SK-N-SH (cell line): ENCODE measurements around the gene KIR2DL1. TPM values are rescaled to one million over a fixed set of nuclear protein-coding genes. Genes with fewer than 3 reads are reported as not detected.
"Not testable (repeated sequence)": the region's sequence is repeated elsewhere in the genome, so short reads cannot be mapped to it uniquely, and the experiment has no call there.

ENCODE experiments used
- CTCF ChIA-PET: fragments of 300-600, 350-600 bp; formaldehyde crosslinking; extraction: SDS; loops from one replicate; lab custom pipeline; 2021; lab: Yijun Ruan, JAX
- POLR2A ChIA-PET: fragments of 350-600 bp; sonication (Branson Sonifier 250); formaldehyde crosslinking; extraction: SDS; loops from one replicate; lab custom pipeline; 2020; ENCODE audit warnings: antibody characterized with exemption, inconsistent platforms; lab: Yijun Ruan, JAX
- DNase-seq: peaks from one replicate; pipeline ENCODE4 v3.0.0; 2012
- H2AFZ ChIP-seq: fragments of 200-600 bp; sonication (generic); 2 replicates; pipeline ENCODE4 v1.8.1; 2016; ENCODE audit warnings: antibody characterized with exemption, mild to moderate bottlenecking, low read depth
- H3F3A ChIP-seq: fragments of 200-600 bp; sonication (generic); replicated peaks from 2 replicates; pipeline ENCODE3; 2016; ENCODE audit warnings: antibody characterized with exemption, mild to moderate bottlenecking; ENCODE audit not compliant: insufficient read depth
- H3K27ac ChIP-seq, 2 experiments: fragments of 200-500 bp in 1 of 2; fragments of 200-600 bp in 1 of 2; sonication (Bioruptor generic) in 1 of 2; sonication (generic), shearing (Covaris generic) in 1 of 2; 2 replicates each; pipeline versions ENCODE4 v1.5.1 to v1.6.1; 2014 to 2016; ENCODE audit warnings: low read depth in 2 of 2, inconsistent platforms in 1 of 2, low read length in 1 of 2, mild to moderate bottlenecking in 1 of 2, mixed read lengths in 1 of 2
- H3K27me3 ChIP-seq: fragments of 200-600 bp; sonication (generic), shearing (Covaris generic); 2 replicates; pipeline ENCODE4 v1.6.1; 2016; ENCODE audit warnings: mixed run types; ENCODE audit not compliant: insufficient read depth
- H3K36me3 ChIP-seq, 2 experiments: fragments of 200-500 bp in 1 of 2; fragments of 200-600 bp in 1 of 2; sonication (Bioruptor generic) in 1 of 2; sonication (generic) in 1 of 2; replicated peaks in 1 of 2; 2 replicates each; pipeline versions ENCODE3 to v1.5.1; 2014 to 2016; ENCODE audit warnings: low read length in 1 of 2, mild to moderate bottlenecking in 1 of 2; ENCODE audit not compliant: insufficient read depth in 2 of 2, control insufficient read depth in 1 of 2
- H3K4me1 ChIP-seq, 2 experiments: fragments of 200-500 bp in 1 of 2; fragments of 200-600 bp in 1 of 2; sonication (Bioruptor generic) in 1 of 2; sonication (generic), shearing (Covaris generic) in 1 of 2; 2 replicates each; pipeline versions ENCODE4 v1.5.1 to v1.6.1; 2014 to 2016; ENCODE audit warnings: low read depth in 1 of 2, low read length in 1 of 2, mixed run types in 1 of 2; ENCODE audit not compliant: insufficient read depth in 2 of 2, control insufficient read depth in 1 of 2
- H3K4me2 ChIP-seq: fragments of 200-600 bp; sonication (generic), shearing (Covaris generic); 2 replicates; pipeline ENCODE4 v1.6.1; 2017; ENCODE audit warnings: mixed run types
- H3K4me3 ChIP-seq, 2 experiments: fragments of 200-500 bp in 1 of 2; fragments of 200-600 bp in 1 of 2; sonication (Bioruptor generic) in 1 of 2; sonication (generic), shearing (Covaris generic) in 1 of 2; 2 replicates each; pipeline versions ENCODE4 v1.5.1 to v1.8.1; 2014 to 2016; ENCODE audit warnings: low read depth in 2 of 2, inconsistent platforms in 1 of 2, low read length in 1 of 2, mild to moderate bottlenecking in 1 of 2, mixed read lengths in 1 of 2, moderate library complexity in 1 of 2
- H3K79me2 ChIP-seq: fragments of 200-600 bp; sonication (generic); 2 replicates; pipeline ENCODE4 v1.8.1; 2017; ENCODE audit warnings: mild to moderate bottlenecking; ENCODE audit not compliant: insufficient read depth
- H3K9ac ChIP-seq: fragments of 200-600 bp; sonication (generic); 2 replicates; pipeline ENCODE4 v1.6.1; 2017; ENCODE audit warnings: mixed run types
- H3K9me2 ChIP-seq: fragments of 200-600 bp; sonication (generic); 2 replicates; pipeline ENCODE4 v1.6.1; 2017; ENCODE audit warnings: mixed run types
- H3K9me3 ChIP-seq: fragments of 200-600 bp; sonication (generic); 2 replicates; pipeline ENCODE4 v1.6.1; 2017; ENCODE audit warnings: mixed run types, mild to moderate bottlenecking, moderate library complexity
- H4K20me1 ChIP-seq: fragments of 200-600 bp; sonication (generic); 2 replicates; pipeline ENCODE4 v1.6.1; 2017; ENCODE audit warnings: mild to moderate bottlenecking, mixed run types; ENCODE audit not compliant: insufficient read depth
- whole genome bisulfite sequencing: methylation state at CpG from one replicate; pipeline ENCODE4 v1.1.6; 2017; ENCODE audit warnings: low lambda C conversion rate; 5-methylcytosine and 5-hydroxymethylcytosine counted together
- polyA plus RNA-seq, 3 experiments: library from polyadenylated mRNA; depleted of rRNA; stranded (reverse); fragments of >200 nt; gene quantifications; 2 replicates each; pipeline ENCODE4 v1.2.3, GENCODE V29; 2012

KIR2DL1 gene
- polyA plus RNA-seq, 1 of the 3 experiments (the other 2 are of a cell fraction), result not detected

DNA sequence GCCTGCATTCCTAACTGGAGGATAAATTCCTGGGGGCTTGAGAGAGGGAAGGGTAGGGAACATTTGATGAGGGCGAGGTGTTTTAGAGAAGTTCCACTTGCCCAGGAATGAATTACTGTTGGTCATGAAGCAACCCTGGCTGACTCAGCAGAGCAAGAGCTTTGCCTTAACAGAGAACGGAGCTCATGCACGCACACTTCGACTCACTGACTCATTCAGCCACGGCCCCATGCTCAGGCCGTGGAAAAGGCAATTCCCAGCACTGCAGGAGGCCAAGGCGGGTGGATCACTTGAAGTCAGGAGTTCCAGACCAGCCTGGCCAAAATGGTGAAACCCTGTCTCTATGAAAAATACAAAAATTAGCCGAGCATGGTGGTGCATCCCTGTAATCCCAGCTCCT is 5.4 kb upstream of the KIR2DL1 start:
- 0% methylated on average over 8 of the region's 8 CpGs for WGBS
- CTCF ChIA-PET, H3F3A ChIP-seq, H3K36me3 ChIP-seq, H3K4me2 ChIP-seq, H3K9ac ChIP-seq, H3K27me3 ChIP-seq, H3K79me2 ChIP-seq, H4K20me1 ChIP-seq, H2AFZ ChIP-seq, DNase-seq, H3K4me3 ChIP-seq, H3K9me3 ChIP-seq, H3K9me2 ChIP-seq, POLR2A ChIA-PET, H3K4me1 ChIP-seq, H3K27ac ChIP-seq: not testable (repeated sequence)

DNA sequence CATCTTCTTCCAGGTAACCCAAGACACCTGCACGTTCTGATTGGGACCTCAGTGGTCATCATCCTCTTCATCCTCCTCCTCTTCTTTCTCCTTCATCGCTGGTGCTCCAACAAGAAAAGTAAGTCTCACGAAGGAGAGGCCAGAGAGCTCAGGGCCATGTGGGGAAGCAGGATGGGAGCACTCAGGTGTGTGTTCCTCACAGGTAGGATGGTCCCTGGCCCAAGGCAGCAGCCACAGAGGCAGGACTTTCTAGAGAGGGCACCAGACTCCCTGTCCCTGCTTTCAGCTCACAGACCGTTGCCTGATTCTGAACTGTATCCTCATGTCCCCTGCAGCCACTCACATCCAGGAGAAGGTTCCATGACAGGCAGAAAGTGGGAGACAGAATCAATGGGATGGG is 3.1 kb upstream of the KIR2DL1 start:
- H4K20me1 ChIP-seq, H3K79me2 ChIP-seq, H3K36me3 ChIP-seq, H3K9me2 ChIP-seq, H3F3A ChIP-seq, H3K27me3 ChIP-seq, DNase-seq, H3K4me2 ChIP-seq, H2AFZ ChIP-seq, H3K4me1 ChIP-seq, CTCF ChIA-PET, H3K9me3 ChIP-seq, H3K27ac ChIP-seq, H3K9ac ChIP-seq, H3K4me3 ChIP-seq, POLR2A ChIA-PET: not testable (repeated sequence)
- 0% methylated on average over 4 of the region's 4 CpGs for WGBS

DNA sequence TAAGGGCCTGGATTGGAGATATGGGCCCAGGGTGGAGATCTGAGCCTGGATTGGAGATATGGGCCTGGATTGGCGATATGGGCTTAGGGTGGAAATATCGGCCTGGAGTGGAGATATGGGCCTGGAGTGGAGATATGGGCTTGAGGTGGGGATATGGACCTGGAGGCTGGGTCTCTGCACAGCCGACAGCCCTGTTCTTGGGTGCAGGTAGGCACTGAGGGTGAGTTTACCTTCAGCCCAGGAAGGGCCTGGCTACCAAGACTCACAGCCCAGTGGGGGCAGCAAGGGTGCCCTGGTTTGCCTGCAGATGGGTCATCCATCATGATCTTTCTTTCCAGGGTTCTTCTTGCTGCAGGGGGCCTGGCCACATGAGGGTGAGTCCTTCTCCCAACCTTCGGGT is 918 bp downstream of the KIR2DL1 start:
- H3K9ac ChIP-seq, H3K4me2 ChIP-seq, H3K4me3 ChIP-seq, H3F3A ChIP-seq, H2AFZ ChIP-seq, H3K4me1 ChIP-seq, H3K36me3 ChIP-seq, H4K20me1 ChIP-seq, H3K27ac ChIP-seq, H3K9me2 ChIP-seq, CTCF ChIA-PET, H3K79me2 ChIP-seq, H3K9me3 ChIP-seq, POLR2A ChIA-PET, DNase-seq, H3K27me3 ChIP-seq: not testable (repeated sequence)
- 4% methylated on average over 3 of the region's 4 CpGs for WGBS

DNA sequence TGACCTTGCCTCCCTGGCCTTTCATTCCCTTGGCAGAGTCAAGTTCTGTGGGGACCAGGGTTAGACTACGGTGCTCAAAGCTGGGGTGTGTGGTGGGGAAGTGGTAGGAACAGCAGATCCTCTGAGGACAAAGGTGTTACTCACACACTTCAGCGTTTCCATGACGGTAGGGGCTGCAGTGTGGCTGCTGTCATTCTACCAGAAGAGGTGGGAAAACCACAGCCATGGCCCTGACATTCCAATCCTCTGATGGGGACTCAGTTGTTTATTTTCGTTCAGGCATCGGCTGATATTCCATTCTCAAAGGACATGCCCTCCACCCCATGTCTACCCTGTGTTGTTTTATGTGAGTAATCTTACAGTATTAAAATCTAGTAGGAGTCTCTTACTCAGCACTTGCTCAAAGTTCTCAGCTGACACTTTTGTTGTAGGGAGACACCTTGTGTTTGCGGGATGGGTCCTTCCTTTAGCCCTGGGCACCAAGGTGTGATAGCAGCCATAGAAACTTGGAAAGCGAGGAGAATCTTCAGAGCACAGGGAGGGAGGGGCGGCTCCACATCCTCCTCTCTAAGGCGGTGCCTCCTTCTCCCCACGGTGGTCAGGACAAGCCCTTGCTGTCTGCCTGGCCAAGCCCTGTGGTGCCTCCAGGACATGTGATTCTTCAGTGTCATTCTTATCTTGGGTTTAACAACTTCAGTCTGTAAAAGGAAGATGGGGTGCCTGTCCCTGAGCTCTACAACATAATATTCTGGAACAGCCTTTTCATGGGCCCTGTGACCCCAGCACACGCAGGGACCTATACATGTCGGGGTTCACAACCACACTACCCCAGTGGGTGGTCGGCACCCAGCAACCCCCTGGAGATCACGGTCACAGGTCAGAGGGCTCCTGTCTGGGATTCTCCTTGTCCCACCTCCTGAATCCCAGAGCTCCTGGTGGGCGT is 1.7 kb downstream of the KIR2DL1 start:
- H3K4me1 ChIP-seq, H3K79me2 ChIP-seq, H2AFZ ChIP-seq, H3K4me2 ChIP-seq, H3K4me3 ChIP-seq, CTCF ChIA-PET, H4K20me1 ChIP-seq, H3K9me3 ChIP-seq, H3K9me2 ChIP-seq, H3K27me3 ChIP-seq, DNase-seq, H3F3A ChIP-seq, H3K9ac ChIP-seq, H3K27ac ChIP-seq, H3K36me3 ChIP-seq, POLR2A ChIA-PET: not testable (repeated sequence)
- under 1% methylated on average over 12 of the region's 15 CpGs for WGBS

GRCh38 chr19:54772666-54773065 is 3.1 kb downstream of the KIR2DL1 start:
- DNase-seq, H3K27me3 ChIP-seq, H3K36me3 ChIP-seq, H3K9me3 ChIP-seq, H3K9ac ChIP-seq, H3K4me1 ChIP-seq, H3K27ac ChIP-seq, H4K20me1 ChIP-seq, H3K79me2 ChIP-seq, H3K4me2 ChIP-seq, H3K4me3 ChIP-seq, H2AFZ ChIP-seq, CTCF ChIA-PET, POLR2A ChIA-PET, H3K9me2 ChIP-seq, H3F3A ChIP-seq: not testable (repeated sequence)
- WGBS, result 5% methylated on average over 2 of the region's 2 CpGs

- POLR2A ChIA-PET, H3K27ac ChIP-seq: not testable (repeated sequence)
- WGBS, result 0% methylated on average over 7 of the region's 12 CpGs
Measured at GRCh38 chr19:54775095-54775815, 5.7 kb downstream of the KIR2DL1 start.

More at GRCh38 chr19:54775095-54775815, 5.7 kb downstream of the KIR2DL1 start:
- H3K36me3 ChIP-seq, H3K79me2 ChIP-seq, H3K9ac ChIP-seq, H3K9me2 ChIP-seq, H3K27me3 ChIP-seq, H4K20me1 ChIP-seq, H3F3A ChIP-seq, H3K4me2 ChIP-seq, H2AFZ ChIP-seq, H3K4me3 ChIP-seq, H3K9me3 ChIP-seq, DNase-seq, H3K4me1 ChIP-seq: not testable (repeated sequence)
- CTCF ChIA-PET, result interaction anchor here (1.2 kb wide), 1 partner anchor 65 kb away, joined by 3 read pairs; no protein-coding TSS in a partner anchor
